CD4-positive, alpha-beta T cell (primary cell): Measurements from ENCODE around the gene COA8. TPM values are rescaled to one million over a fixed set of nuclear protein-coding genes. Genes with fewer than 3 reads are reported as not detected.
"Not testable (repeated sequence)": the region's sequence is repeated elsewhere in the genome, so short reads cannot be mapped to it uniquely, and the experiment has no call there.

ENCODE experiments used
- ATAC-seq: fragments of 200-7000 bp; cut with Tn5 transposase; one replicate; pipeline ENCODE4 v1.10.0; 2022; ENCODE audit warnings: mild to moderate bottlenecking; ENCODE audit not compliant: poor library complexity
- CTCF ChIA-PET: fragments of 350-600 bp; sonication (Branson Sonifier 250); formaldehyde crosslinking; loops from one replicate; lab custom pipeline; 2021; ENCODE audit warnings: antibody characterized with exemption, inconsistent platforms; lab: Charles Lee
- POLR2A ChIA-PET: fragments of 350-600 bp; sonication (Branson Sonifier 250); formaldehyde crosslinking; loops from one replicate; lab custom pipeline; 2021; ENCODE audit warnings: antibody characterized with exemption, inconsistent platforms; lab: Charles Lee
- DNase-seq, 14 experiments: peaks; one replicate each; pipeline ENCODE4 v3.0.0-alpha.2; 2013 to 2020; ENCODE audit warnings: mixed read lengths in 2 of 14
- H3K27ac ChIP-seq, 2 donors: one replicate each; pipeline versions ENCODE4 v1.5.1 to v1.7.0; 2013; ENCODE audit warnings: low read length in 2 of 2, low read depth in 1 of 2, mild to moderate bottlenecking in 1 of 2
- H3K27me3 ChIP-seq, 2 experiments: 1 replicate in 1 of 2; 2 replicates in 1 of 2; pipeline versions ENCODE4 v1.6.1 to v1.7.0; 2013; ENCODE audit warnings: low read length in 2 of 2, control low read depth in 1 of 2, mild to moderate bottlenecking in 1 of 2, moderate library complexity in 1 of 2; ENCODE audit not compliant: insufficient read depth in 2 of 2, control insufficient read depth in 1 of 2
- H3K36me3 ChIP-seq: one replicate; pipeline ENCODE4 v1.6.1; 2013; ENCODE audit warnings: low read length, control low read depth; ENCODE audit not compliant: insufficient read depth
- H3K4me1 ChIP-seq: one replicate; pipeline ENCODE4 v1.6.1; 2013; ENCODE audit warnings: low read length, control low read depth; ENCODE audit not compliant: insufficient read depth
- H3K4me3 ChIP-seq: one replicate; pipeline ENCODE4 v1.5.1; 2013; ENCODE audit warnings: mild to moderate bottlenecking, low read length, moderate library complexity
- H3K9me3 ChIP-seq, 2 experiments: 1 replicate in 1 of 2; 2 replicates in 1 of 2; pipeline versions ENCODE4 v1.6.1 to v1.7.0; 2013; ENCODE audit warnings: low read length in 2 of 2, mild to moderate bottlenecking in 2 of 2, control low read depth in 1 of 2, moderate library complexity in 1 of 2; ENCODE audit not compliant: control insufficient read depth in 1 of 2, insufficient read depth in 1 of 2
- H3K27ac Mint-ChIP-seq: one replicate; pipeline ENCODE4 v1.8.0; 2020; ENCODE audit warnings: mixed read lengths
- H3K27me3 Mint-ChIP-seq: one replicate; pipeline ENCODE4 v1.8.0; 2021; ENCODE audit warnings: mixed read lengths
- H3K36me3 Mint-ChIP-seq: one replicate; pipeline ENCODE4 v1.8.0; 2021; ENCODE audit warnings: low read depth, mixed read lengths
- H3K4me1 Mint-ChIP-seq: one replicate; pipeline ENCODE4 v1.8.0; 2021; ENCODE audit warnings: low read depth, mixed read lengths
- H3K4me3 Mint-ChIP-seq: one replicate; pipeline ENCODE4 v1.8.0; 2020; ENCODE audit warnings: mild to moderate bottlenecking, mixed read lengths
- H3K9me3 Mint-ChIP-seq: one replicate; pipeline ENCODE4 v1.8.0; 2020; ENCODE audit warnings: mixed read lengths
- intact Hi-C, 2 experiments: fragments of 100-400 bp; cut with DNase I in 1 of 2; cut with micrococcal nuclease in 1 of 2; formaldehyde crosslinking; loops; one replicate each; pipeline versions ENCODE4 v1.15.1 to v1.9.0; 2023 to 2025; cut with DNase I, micrococcal nuclease
- total RNA-seq, 174 experiments: library from RNA in 2 of 174; stranded (reverse) in 2 of 174; gene quantifications; one replicate each; pipeline ENCODE4 v1.2.3 and lab custom pipeline; 2021 to 2026
- TF ChIP-seq, protein P1 (sequence below): fragments of 200-600 bp; IDR thresholded peaks from one replicate; pipeline ENCODE4 v1.8.0; 2022; ENCODE audit warnings: antibody characterized with exemption, mild to moderate bottlenecking

The COA8 gene
- total RNA-seq, 2 experiments from 2014 or later: 9.1 to 10.7 TPM

DNA sequence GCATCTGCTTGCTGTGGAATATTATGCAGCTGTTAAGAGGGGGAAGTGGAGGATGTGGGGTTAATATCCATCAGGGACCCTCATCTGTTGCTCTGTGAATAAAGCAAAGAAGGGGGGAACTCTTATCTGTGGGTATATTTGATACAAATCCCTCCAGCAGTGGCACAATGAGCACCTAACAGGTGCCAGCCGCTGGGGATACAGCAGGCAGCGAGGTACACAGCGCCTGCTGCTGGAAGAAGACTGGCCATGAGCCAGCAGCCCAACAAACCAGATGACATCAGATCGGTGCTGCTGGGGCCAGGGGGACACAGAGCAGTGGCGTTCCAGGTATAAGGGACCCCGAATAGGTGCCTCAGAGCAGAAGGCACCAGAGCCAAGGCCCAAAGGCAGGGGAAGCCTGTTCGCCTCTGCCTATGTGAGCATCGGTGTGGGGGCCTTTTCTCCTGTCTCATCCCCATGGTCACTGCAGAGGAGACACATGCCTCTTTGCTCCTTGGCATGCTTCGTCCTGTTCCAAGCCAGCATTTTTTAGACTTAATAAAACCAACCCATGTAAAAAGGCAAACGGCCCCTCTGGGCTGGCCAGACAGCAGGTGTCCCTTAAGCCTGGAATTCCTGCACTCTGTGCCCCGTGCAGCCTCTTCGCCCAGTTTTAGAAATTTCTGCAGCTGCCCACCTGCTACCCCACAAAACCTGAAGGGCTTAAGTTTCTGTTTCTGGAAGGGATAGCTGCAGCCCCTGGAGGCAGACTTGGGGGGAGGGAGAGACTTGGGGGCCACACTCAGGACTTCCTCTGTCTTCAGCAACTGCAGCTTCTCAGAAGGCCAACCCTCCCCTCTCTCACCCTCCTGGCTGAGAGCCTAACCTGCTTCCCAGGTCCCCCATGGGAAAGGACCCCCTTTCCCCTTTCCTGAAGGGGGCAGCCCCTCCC, 38.5 kb upstream of the COA8 start:
- Histone ChIP-seq H3K9me3 (peaks cover 0 to 9% of the 10 kb centered on the region in 2 experiments), H3K27ac (no peak overlapping the region), H3K27me3 (peaks cover 11 to 19% of the 10 kb centered on the region in 2 experiments), H3K4me1 (peaks cover 52% of the 10 kb centered on the region), H3K4me3 (no peak overlapping the region), H3K36me3 (no peaks in the 10 kb centered on the region)
- Mint-ChIP-seq H3K36me3 (peaks cover 4% of the 10 kb centered on the region), H3K4me1 (peaks cover 22% of the 10 kb centered on the region), H3K27me3 (peaks cover 17% of the 10 kb centered on the region), H3K27ac (peak overlapping the region; percentile 48), H3K9me3 (no peaks in the 10 kb centered on the region), H3K4me3 (peak overlapping the region; percentile 78)
- TF ChIP-seq, protein P1, sequence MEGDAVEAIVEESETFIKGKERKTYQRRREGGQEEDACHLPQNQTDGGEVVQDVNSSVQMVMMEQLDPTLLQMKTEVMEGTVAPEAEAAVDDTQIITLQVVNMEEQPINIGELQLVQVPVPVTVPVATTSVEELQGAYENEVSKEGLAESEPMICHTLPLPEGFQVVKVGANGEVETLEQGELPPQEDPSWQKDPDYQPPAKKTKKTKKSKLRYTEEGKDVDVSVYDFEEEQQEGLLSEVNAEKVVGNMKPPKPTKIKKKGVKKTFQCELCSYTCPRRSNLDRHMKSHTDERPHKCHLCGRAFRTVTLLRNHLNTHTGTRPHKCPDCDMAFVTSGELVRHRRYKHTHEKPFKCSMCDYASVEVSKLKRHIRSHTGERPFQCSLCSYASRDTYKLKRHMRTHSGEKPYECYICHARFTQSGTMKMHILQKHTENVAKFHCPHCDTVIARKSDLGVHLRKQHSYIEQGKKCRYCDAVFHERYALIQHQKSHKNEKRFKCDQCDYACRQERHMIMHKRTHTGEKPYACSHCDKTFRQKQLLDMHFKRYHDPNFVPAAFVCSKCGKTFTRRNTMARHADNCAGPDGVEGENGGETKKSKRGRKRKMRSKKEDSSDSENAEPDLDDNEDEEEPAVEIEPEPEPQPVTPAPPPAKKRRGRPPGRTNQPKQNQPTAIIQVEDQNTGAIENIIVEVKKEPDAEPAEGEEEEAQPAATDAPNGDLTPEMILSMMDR: no peak
- POLR2A ChIA-PET: no interaction called here
- CTCF ChIA-PET: no interaction called here
- no peak for DNase-seq
- intact Hi-C loops: no loop called here
- no peak for ATAC-seq

DNA sequence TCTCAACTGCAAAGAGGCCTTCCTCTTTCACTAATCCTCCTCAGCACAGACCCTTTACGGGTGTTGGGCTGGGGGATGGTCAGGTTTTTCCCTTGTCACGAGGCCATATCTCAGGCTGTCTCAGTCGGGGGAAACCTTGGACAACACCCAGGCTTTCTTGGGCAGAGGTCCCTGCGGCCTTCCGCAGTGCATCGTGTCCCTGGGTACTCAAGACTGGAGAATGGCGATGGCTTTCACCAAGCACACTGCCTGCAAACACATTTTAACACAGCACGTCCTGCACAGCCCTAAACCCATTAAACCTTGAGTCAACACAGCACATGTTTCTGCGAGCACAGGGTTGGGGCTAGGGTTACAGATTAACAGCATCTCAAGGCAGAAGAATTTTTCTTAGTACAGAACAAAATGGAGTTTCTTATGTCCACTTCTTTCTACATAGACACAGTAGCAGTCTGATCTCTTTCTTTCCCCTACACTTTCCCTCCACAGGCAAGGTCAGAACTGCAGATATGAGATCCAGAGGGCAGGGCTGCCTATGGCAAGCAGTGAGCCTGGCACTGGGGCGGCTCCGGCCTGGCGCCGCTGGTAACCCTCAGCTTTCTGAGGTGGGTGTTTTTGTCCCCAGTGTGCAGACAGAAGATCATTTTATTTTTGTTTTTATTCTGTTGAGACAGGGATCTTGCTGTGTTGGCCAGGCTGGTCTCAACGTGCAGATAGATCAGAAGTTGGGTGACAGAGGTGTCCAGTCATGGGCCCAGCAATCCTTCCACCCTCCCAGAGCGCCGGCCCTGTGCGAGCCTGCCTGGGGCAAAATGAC, 37.1 kb upstream of the COA8 start:
- DNase-seq, H3K27ac ChIP-seq, H3K4me3 ChIP-seq, H3K27ac Mint-ChIP-seq, H3K9me3 Mint-ChIP-seq, H3K9me3 ChIP-seq, H3K36me3 ChIP-seq, H3K27me3 Mint-ChIP-seq, POLR2A ChIA-PET, CTCF ChIA-PET, H3K36me3 Mint-ChIP-seq, ATAC-seq: not testable (repeated sequence)
- Mint-ChIP-seq H3K4me3 (peak overlapping the region; percentile 74), H3K4me1 (peaks cover 29% of the 10 kb centered on the region)
- intact Hi-C loops: loop anchor here (5.0 kb wide), 2 partner anchors 37 to 102 kb away; partner anchors contain the start of genes BAG5 (in 1 of the 2), COA8 (in 1 of the 2) and KLC1 (in 1 of the 2)
- Histone ChIP-seq H3K4me1 (peaks cover 54% of the 10 kb centered on the region), H3K27me3 (peaks cover 9 to 13% of the 10 kb centered on the region in 2 experiments)

DNA sequence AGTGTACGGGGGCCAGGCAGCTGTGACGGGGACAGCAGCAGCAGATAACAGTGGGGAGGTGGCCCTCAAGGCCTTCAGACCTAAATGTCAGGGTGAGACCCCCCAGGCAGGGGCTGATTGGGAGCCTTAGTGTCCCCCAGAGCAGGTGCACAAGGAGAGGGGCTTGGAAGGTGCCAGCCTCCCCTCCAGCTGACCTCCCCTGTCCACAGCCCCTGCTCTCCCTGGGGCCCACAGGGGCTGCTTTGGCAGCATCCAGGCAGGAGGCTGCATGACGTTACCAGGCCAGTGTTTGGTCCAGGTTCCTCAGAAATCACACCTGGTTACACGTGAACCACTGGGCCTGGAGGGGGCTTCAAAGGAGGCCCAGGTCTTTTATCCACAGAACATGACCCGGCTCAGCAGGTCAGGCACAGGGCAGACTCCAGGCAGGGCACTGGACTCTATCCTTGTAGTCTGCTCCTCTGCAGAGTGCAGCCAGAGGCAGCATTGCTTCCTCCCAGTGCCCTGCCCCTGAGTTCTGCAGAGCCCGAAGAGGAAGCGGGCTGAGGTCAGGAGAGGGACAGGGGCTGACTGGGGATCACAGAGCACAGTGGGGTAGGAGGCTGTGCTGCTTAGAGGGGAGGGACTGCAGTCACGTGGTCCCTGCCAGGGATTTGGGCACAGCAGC, 36.4 kb upstream of the COA8 start:
- CTCF ChIA-PET: no interaction called here
- H3K27ac ChIP-seq: no peak overlapping the region
- H3K4me3 ChIP-seq: no peak overlapping the region
- Mint-ChIP-seq H3K27me3 (peaks cover 9% of the 10 kb centered on the region), H3K27ac (no peak overlapping the region), H3K9me3 (no peaks in the 10 kb centered on the region), H3K4me1 (peaks cover 33% of the 10 kb centered on the region), H3K36me3 (peaks cover 8% of the 10 kb centered on the region), H3K4me3 (peak overlapping the region; percentile 74)
- POLR2A ChIA-PET: no interaction called here
- no peaks in the 10 kb centered on the region for H3K36me3 ChIP-seq
- intact Hi-C loops: loop anchor here (5.0 kb wide), 2 partner anchors 36 to 101 kb away; partner anchors contain the start of genes BAG5 (in 1 of the 2), COA8 (in 1 of the 2) and KLC1 (in 1 of the 2)
- peaks cover 55% of the 10 kb centered on the region for H3K4me1 ChIP-seq
- TF ChIP-seq, protein P1: no peak
- peaks cover 0 to 9% of the 10 kb centered on the region in 2 experiments for H3K9me3 ChIP-seq
- peaks cover 5 to 13% of the 10 kb centered on the region in 2 experiments for H3K27me3 ChIP-seq
- no peak for ATAC-seq
- DNase-seq: no peak
